Osteocyte (in vitro differentiated cells): Measurements from ENCODE around the gene SDR39U1. TPM values are rescaled to one million over a fixed set of nuclear protein-coding genes. Genes with fewer than 3 reads are reported as not detected.
"Not testable (repeated sequence)": the region's sequence is repeated elsewhere in the genome, so short reads cannot be mapped to it uniquely, and the experiment has no call there.

Source experiments
- DNase-seq: peaks from one replicate; pipeline ENCODE4 v3.0.0; 2021; ENCODE audit warnings: mixed read lengths; ENCODE audit not compliant: unreplicated experiment; ENCODE audit errors: extremely low spot score
- H3K27ac Mint-ChIP-seq: one replicate; pipeline ENCODE4 v1.8.0; 2021; ENCODE audit warnings: mild to moderate bottlenecking, mixed read lengths; ENCODE audit not compliant: unreplicated experiment
- H3K27me3 Mint-ChIP-seq: one replicate; pipeline ENCODE4 v1.8.0; 2021; ENCODE audit warnings: mixed read lengths; ENCODE audit not compliant: unreplicated experiment
- H3K36me3 Mint-ChIP-seq: one replicate; pipeline ENCODE4 v1.8.0; 2021; ENCODE audit warnings: mixed read lengths; ENCODE audit not compliant: unreplicated experiment
- H3K4me1 Mint-ChIP-seq: one replicate; pipeline ENCODE4 v1.8.0; 2021; ENCODE audit warnings: mixed read lengths; ENCODE audit not compliant: unreplicated experiment
- H3K4me3 Mint-ChIP-seq: one replicate; pipeline ENCODE4 v1.8.0; 2021; ENCODE audit warnings: mild to moderate bottlenecking, moderate library complexity, mixed read lengths; ENCODE audit not compliant: unreplicated experiment
- H3K9me3 Mint-ChIP-seq: one replicate; pipeline ENCODE4 v1.8.0; 2021; ENCODE audit warnings: mixed read lengths; ENCODE audit not compliant: unreplicated experiment
- long read RNA-seq: library from polyadenylated mRNA; unstranded; transcript quantifications from one replicate; pipeline ENCODE4 v2.0.0, GENCODE V29; 2021
- total RNA-seq: library from RNA; stranded (reverse); gene quantifications from 2 replicates; pipeline ENCODE4 v1.2.1, GENCODE V29; 2021
- TF ChIP-seq, protein P1 (sequence below): fragments of 200-600 bp; sonication (generic); IDR thresholded peaks from 2 replicates; pipeline ENCODE4 v1.5.0; 2021; ENCODE audit warnings: antibody characterized with exemption, mild to moderate bottlenecking, moderate library complexity

SDR39U1 gene, protein sequence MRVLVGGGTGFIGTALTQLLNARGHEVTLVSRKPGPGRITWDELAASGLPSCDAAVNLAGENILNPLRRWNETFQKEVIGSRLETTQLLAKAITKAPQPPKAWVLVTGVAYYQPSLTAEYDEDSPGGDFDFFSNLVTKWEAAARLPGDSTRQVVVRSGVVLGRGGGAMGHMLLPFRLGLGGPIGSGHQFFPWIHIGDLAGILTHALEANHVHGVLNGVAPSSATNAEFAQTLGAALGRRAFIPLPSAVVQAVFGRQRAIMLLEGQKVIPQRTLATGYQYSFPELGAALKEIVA
- total RNA-seq: 53.9 and 54.6 TPM in 2 replicates
- long read RNA-seq, transcript SDR39U1-203 (5 exons, 1,507 nt): minor isoform, 14 of 64 reads
- long read RNA-seq, transcript SDR39U1-209 (4 exons, 1,203 nt): minor isoform, 7 of 64 reads
- long read RNA-seq, transcript SDR39U1-218 (3 exons, 1,960 nt): minor isoform, 5 of 64 reads
- long read RNA-seq, transcript SDR39U1-201 (6 exons, 1,233 nt): major isoform, 22 of 64 reads
- long read RNA-seq, partial matches to known transcripts: 1 of 64 reads
- long read RNA-seq, other reads (novel, unspliced or antisense): 14 of 64 reads

DNA sequence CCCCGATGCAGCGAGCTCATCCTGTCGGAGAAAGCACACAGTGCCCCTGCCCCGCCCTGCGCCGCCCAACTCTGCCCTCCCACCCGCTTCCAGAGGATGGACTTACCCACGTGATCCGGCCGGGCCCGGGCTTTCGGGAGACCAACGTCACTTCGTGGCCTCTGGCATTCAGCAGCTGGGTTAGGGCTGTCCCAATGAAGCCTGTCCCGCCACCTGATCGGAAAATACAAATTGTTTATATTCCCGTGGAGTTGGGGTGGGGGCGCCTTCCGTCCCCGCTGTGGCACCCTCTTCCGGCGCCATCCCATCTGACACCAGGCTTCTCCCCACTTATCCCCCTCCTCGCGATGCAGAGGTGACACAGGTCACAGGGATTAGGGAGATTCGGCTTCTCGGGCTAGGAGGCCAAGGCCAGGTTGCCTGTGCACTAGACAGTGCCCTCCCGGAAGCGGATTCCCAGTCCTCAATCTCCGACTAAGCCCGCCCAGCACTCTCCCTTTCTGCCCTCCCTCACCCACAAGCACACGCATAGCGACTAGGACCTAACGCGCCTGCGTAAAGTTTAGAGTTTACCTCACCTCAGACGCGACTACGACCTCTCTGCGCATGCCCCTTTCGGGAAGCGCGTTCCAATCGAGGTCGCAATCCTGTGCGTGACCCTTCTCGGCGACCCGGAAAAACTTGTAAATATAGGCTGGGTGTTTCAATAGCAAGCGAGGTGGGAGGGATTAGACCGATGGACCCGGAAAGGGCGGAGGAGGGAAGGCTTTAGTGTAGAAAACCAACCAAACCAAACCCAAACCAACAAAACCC, at the start of gene SDR39U1:
SDR39U1 (minus strand) TSS at position 537 of the 813 bp plus-strand sequence; CDS start at position 530, 7 bp downstream.
- H3K9me3 Mint-ChIP-seq: no peaks in the 10 kb centered on the region
- H3K4me1 Mint-ChIP-seq: peaks cover 22% of the 10 kb centered on the region
- peak within 1 kb of the TSS; percentile 89 for H3K4me3 Mint-ChIP-seq
- peaks cover 32% of the 10 kb centered on the region for H3K36me3 Mint-ChIP-seq
- peak within 1 kb of the TSS; percentile 100 for H3K27ac Mint-ChIP-seq
- H3K27me3 Mint-ChIP-seq: no peaks in the 10 kb centered on the region
- peak; percentile 98 for DNase-seq
- TF ChIP-seq, protein P1, sequence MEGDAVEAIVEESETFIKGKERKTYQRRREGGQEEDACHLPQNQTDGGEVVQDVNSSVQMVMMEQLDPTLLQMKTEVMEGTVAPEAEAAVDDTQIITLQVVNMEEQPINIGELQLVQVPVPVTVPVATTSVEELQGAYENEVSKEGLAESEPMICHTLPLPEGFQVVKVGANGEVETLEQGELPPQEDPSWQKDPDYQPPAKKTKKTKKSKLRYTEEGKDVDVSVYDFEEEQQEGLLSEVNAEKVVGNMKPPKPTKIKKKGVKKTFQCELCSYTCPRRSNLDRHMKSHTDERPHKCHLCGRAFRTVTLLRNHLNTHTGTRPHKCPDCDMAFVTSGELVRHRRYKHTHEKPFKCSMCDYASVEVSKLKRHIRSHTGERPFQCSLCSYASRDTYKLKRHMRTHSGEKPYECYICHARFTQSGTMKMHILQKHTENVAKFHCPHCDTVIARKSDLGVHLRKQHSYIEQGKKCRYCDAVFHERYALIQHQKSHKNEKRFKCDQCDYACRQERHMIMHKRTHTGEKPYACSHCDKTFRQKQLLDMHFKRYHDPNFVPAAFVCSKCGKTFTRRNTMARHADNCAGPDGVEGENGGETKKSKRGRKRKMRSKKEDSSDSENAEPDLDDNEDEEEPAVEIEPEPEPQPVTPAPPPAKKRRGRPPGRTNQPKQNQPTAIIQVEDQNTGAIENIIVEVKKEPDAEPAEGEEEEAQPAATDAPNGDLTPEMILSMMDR: peak; percentile 7

DNA sequence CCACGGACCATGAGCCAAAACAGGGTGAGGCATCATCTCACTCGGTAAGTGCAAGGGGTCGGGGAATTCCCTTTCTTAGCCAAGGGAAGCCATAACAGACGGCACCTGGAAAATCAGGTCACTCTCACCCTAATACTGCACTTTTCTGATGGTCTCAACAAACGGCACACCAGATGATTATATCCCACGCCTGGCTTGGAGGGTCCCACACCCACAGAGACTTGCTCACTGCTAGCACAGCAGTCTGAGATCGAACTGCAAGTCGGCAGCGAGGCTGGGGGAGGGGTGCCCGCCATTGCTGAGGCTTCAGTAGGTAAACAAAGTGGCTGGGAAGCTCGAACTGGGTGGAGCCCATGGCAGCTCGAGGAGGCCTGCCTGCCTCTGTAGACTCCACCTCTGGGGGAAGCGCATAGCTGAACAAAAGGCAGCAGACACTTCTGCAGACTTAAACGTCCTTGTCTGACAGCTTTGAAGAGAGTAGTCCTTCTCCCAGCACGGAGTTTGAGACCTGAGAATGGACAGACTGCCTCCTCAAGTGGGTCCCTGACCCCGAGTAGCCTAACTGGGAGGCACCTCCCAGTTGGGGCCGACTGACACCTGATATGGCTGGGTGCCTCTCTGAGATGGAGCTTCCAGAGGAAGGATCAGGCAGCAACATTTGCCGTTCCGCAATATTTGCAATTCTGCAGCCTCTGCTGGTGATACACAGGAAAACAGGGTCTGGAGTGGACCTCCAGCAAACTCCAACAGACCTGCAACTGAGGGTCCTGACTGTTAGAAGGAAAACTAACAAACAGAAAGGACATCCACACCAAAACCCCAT, 49.2 kb upstream of the SDR39U1 start:
- not testable (repeated sequence) for H3K36me3 Mint-ChIP-seq, H3K27ac Mint-ChIP-seq, H3K4me1 Mint-ChIP-seq, H3K4me3 Mint-ChIP-seq, DNase-seq, H3K27me3 Mint-ChIP-seq
- H3K9me3 Mint-ChIP-seq: peaks cover 11% of the 10 kb centered on the region

DNA sequence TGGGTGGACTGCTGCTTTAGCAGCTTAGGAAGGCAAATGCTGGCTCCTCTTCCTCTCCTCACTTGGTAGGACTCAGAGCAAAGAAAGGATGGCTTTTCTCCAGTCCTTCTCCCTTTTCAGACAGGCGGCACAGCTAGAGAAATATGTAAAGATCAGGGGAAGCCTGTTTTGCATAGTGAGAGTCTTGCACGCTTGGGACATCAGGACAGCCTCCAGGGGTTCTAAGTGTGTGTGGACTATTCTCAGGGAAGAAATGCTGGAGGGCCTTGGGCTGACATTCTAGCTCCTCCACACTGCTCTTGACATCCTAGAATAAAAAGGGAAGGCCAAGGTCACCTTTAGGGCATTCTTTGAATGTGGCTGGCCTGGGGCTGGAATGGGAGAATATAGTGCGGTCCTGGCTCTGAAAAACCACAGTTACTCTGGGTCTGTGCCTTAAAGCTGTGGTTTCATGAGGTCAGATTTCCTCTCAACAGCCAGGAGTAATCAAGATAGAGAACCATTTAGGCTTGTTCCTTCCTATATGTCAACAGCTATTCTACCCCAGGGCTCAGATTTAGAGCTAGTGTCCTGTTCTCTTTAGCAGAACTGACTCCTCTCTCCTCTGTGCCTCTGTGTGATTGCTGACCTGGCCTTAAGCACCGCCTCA, 41.2 kb upstream of the SDR39U1 start:
- TF ChIP-seq, protein P1: no peak
- no peaks in the 10 kb centered on the region for H3K27me3 Mint-ChIP-seq
- no peak for DNase-seq

DNA sequence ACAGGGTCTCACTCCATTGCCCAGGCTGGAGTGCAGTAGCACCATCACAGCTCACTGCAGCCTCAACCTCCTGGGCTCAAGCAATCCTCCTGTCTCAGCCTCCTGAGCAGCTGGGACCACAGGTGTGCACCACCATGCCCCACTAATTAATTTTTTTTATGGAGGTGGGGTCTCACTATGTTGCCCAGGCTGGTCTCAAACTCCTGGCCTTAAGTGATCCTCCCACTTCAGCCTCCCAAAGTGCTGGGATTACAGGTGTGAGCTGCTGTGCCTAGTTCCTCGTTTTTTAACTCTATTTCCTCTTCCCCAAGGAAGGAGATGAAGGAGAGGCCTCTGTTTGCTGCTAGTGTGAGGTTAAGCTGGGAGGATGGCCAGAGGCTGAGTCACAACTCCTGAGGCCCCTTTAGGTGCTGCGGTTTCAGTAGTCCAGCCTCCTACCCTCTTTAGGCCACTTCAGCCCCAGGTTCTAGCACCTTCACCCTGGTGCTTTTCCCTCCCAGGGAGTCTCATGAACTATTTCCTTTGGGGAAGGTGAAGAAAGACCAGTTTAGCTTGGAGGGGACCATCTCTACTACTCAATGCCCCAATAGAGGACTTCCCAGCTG, 40.2 kb upstream of the SDR39U1 start:
- not testable (repeated sequence) for H3K4me3 Mint-ChIP-seq, H3K27ac Mint-ChIP-seq, H3K4me1 Mint-ChIP-seq, H3K9me3 Mint-ChIP-seq, H3K27me3 Mint-ChIP-seq, DNase-seq, H3K36me3 Mint-ChIP-seq

More for the DNA sequence above, 41.2 kb upstream of the SDR39U1 start:
- H3K9me3 Mint-ChIP-seq: peaks cover 2% of the 10 kb centered on the region
- no peaks in the 10 kb centered on the region for H3K36me3 Mint-ChIP-seq
- no peak overlapping the region for H3K27ac Mint-ChIP-seq
- no peaks in the 10 kb centered on the region for H3K4me1 Mint-ChIP-seq
- no peak overlapping the region for H3K4me3 Mint-ChIP-seq

DNA sequence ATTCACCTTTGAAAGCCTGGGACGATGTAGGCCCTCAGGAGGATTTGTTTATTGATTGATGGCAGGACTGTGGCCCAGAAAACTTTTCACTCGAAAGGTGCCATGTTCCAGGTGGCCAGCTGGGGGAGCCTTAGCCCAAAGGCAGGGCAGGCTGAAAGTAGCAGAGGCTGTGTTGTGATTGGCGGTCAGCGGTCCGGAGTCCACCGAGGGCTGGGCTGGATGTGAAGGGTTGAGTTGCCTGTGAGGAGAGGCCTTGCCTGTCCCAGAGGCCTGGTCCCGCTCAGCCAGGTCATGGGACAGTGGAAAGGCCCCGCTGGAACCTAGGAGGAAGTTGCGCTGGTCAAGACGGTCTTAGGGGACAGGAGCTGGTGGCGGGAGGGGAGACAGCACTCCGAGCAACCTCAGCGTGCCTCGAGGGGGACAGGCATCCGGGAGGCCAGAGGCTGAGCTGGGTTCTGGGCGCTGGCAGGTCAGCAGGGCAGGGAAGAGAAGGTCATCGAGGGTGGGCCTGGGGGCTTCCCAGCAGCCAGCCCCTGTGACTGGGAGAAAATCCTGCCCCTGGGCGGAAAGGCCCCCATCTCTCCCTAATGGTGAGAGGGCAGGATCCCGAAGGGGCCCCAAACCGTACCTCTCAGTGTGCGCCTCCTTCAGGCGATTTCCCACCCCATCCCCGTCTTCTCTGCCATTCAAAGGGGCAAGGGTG, 39.2 kb upstream of the SDR39U1 start:
- TF ChIP-seq, protein P1: peak; percentile 37
- no peak for DNase-seq
- no peaks in the 10 kb centered on the region for H3K4me1 Mint-ChIP-seq
- H3K4me3 Mint-ChIP-seq: no peak overlapping the region
- H3K27me3 Mint-ChIP-seq: no peaks in the 10 kb centered on the region
- H3K9me3 Mint-ChIP-seq: peaks cover 4% of the 10 kb centered on the region
- no peaks in the 10 kb centered on the region for H3K36me3 Mint-ChIP-seq
- H3K27ac Mint-ChIP-seq: no peak overlapping the region

DNA sequence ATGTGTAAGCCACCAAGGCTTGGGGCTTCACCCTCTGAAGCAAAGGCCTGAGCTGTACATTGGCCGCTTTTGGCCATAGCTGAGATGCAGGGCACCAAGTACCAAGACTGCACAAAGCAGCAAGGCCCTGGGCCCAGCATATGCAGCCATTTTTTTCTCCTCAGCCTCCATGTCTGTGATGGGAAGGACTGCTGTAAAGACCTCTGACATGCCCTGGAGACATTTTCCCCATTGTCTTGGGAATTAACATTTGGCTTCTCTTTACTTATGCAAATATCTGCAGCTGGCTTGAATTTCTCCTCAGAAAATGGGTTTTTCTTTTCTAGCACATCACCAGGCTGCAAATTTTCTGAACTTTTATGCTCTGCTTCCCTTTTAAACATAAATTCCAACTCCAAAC, 37.4 kb upstream of the SDR39U1 start:
- H3K36me3 Mint-ChIP-seq, H3K4me1 Mint-ChIP-seq, H3K9me3 Mint-ChIP-seq, H3K27me3 Mint-ChIP-seq, DNase-seq, H3K27ac Mint-ChIP-seq, H3K4me3 Mint-ChIP-seq: not testable (repeated sequence)
